Measurements from ENCODE around the gene REXO5.
A peak's percentile ranks its signal among the peaks of the same experiment; 100 is the strongest.
"Not testable (repeated sequence)": the region's sequence is repeated elsewhere in the genome, so short reads cannot be mapped to it uniquely, and the experiment has no call there.

The REXO5 gene, protein sequence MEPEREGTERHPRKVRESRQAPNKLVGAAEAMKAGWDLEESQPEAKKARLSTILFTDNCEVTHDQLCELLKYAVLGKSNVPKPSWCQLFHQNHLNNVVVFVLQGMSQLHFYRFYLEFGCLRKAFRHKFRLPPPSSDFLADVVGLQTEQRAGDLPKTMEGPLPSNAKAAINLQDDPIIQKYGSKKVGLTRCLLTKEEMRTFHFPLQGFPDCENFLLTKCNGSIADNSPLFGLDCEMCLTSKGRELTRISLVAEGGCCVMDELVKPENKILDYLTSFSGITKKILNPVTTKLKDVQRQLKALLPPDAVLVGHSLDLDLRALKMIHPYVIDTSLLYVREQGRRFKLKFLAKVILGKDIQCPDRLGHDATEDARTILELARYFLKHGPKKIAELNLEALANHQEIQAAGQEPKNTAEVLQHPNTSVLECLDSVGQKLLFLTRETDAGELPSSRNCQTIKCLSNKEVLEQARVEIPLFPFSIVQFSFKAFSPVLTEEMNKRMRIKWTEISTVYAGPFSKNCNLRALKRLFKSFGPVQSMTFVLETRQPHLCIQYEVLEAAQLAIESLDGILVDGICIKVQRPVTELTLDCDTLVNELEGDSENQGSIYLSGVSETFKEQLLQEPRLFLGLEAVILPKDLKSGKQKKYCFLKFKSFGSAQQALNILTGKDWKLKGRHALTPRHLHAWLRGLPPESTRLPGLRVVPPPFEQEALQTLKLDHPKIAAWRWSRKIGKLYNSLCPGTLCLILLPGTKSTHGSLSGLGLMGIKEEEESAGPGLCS

DNA sequence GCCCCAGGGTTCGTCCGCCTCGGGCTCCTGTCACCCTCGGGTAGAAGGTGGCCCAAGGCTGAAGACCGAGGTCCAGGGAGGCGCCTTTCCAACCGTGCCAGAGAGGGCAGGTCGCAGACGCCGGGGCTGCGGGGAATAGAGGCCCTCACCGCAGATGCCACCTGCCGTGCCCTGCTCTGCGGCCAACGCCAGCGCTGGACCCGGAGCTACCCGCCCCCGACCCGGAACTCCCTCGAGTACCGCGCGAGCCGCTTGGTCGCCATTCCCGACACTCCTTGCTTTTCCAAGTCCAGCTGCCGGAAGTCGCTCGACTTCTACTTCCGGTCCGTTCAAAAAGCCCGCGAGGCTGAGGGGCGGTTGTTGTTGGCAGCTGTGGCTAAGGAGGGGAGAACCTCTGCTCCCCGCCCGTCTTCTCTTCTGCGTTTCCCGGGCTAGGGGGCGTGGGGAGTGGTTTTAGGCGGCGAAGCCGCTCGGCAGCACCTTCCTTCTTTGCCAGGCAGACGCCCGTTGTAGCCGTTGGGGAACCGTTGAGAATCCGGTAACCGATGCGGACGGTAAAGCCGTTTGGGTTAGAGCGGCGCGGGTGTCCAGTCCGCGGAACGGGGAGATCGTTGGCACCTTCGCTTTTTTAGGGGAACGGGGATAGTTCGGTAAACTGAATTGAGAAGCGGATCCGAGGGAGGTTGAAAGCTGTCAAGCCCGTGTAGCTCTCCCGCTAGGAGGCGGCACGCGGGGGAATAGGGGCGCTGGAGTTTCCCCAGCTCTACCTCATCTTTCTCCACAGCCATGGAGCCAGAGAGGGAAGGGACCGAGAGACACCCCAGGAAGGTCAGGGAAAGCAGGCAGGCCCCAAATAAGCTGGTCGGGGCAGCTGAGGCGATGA lies at the start of gene REXO5, which contains the start of gene ERI2:
Gene REXO5, plus strand, starts transcription at position 360 of the 883 bp plus-strand sequence. Its CDS starts 427 bp downstream, at position 787.
Gene ERI2, minus strand, starts transcription at position 305 of the 883 bp plus-strand sequence. Its CDS starts 42 bp downstream, at position 263.
- peak; percentile 36 to 55 for DNase-seq (ENCODE audit: low read depth in 1 of 2, low spot score in 1 of 2)

DNA sequence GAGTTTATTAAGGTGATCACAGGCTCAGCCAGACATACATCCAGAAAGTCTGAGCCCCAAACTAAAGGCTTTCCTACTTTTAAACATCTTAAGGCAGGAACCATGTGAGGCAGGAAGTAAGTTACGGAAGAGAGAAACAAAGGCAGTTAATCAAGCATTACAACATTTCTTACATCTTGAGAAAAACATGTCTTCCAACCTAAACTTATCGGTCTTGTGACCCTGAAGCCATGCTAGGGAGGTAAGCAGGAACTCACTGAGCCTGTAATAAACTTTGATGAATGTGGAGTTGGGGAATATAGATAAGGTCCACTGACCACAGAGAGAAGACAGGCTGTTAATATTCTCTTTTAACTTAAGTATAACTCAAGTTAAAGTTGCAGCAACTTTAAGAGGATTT lies 46.0 kb upstream of the REXO5 start:
- no peak for DNase-seq (ENCODE audit: low read depth in 1 of 2, low spot score in 1 of 2)

DNA sequence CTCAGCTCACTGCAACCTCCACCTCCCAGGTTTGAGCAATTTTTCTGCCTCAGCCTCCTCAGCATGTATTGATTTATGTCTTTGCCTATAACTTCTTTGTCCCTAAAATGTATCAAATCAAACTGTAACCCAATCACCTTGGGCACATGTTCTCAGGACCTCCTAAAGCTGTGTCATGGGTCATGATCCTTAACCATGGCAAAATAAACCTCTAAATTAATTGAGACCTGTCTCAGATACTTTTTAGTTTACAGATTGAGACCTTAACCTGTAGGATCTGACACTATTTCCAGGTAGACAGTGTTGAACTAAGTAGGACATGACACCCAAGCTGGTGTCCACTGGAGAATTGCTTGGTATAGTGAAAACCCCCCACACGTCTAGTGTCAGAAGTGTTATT lies 45.2 kb upstream of the REXO5 start:
- DNase-seq (ENCODE audit: low read depth in 1 of 2, low spot score in 1 of 2), result no peak

DNA sequence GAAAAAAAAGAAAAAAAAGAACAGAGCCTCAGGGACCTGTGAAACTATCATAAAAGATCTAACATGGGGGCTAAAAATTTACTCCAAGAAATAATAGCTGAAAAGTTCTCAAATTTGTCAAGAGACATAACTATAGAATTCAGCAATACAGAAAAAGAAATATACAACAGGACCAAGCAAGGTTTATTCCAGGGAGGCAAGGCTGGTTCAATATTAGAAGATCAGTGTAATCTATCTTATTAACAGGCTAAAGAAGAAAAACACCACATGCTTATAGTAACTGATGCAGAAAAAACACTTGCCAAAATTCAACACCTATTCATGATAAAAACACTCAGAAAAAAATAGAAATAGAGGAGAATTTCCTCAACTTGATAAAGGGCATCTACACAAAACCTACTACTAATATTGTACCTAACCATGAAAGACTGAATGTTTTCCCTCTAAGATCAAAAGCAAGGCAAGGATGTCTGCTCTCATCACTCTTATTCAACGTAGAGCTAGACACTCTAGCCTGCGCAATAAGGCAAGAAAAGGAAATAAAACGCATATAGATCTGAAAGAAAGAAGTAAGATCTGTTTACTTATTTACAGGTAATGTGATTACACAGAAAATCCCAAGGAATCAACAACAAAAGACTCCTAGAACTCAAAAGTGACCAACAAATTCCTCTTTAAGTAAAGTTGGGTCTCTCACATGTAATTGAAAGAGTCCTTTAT lies 43.8 kb upstream of the REXO5 start:
- DNase-seq (ENCODE audit: low read depth in 1 of 2, low spot score in 1 of 2), result no peak

DNA sequence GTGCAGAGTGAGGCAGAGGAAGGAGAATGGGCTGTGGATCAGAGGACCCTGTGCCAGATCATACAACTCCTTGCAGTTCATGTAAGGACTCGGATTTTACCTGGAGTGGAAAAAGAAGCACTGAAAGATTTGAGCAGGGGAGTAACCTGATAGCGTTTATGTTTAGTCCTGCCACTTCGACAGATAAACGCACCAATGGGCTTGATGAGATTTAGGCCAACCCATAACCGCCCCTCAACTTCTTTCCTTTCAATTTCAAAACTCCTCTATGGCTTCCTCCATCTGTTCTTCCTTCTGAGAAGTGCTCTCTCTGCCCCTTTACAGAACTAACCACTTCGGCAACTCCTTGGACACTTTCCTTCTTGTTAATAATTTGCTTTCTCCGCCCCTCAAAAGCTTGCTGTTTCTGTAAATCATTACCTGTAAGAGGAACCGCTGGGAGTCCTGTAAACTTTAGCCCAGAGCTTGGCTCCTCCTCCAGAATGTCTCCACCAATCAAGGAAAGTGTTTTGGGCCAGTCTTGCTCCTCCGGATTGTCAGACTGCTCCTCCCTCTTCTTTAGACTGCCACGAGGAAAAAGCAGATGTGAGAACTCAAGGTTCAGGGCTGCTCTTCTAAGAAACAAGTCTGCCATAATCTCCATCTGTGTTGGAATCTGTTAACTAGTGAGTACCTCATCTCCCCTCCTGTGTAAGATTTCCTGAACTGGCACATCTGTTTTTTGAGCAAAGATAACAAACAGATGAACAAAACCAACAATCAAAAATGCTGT lies 42.7 kb upstream of the REXO5 start, which contains the start of gene ACSM3:
Gene ACSM3, plus strand, starts transcription at position 554 of the 772 bp plus-strand sequence. CDS start 6,021 bp downstream, outside the sequence.
- DNase-seq (ENCODE audit: low read depth in 1 of 2, low spot score in 1 of 2), result peak in 1 of 2 donors; percentile 38

DNA sequence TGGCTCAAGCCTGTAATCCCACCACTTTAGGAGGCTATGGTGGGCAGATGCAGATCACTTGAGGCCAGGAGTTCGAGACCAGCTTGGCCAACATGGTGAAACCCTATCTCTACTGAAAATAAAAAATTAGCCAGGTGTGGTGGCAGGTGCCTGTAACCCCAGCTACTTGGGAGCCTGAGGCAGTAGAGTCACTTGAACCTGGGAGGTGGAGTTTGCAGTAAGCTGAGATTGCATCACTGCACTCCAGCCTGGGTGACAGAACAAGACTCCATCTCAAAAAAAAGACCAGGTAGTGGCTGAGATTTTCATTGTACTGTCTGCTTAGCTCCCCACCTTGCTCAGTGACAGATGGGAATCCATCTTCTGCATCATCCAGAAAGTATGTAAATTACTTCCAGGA lies 41.9 kb upstream of the REXO5 start:
- not testable (repeated sequence) for DNase-seq (ENCODE audit: low read depth in 1 of 2, low spot score in 1 of 2)

DNA sequence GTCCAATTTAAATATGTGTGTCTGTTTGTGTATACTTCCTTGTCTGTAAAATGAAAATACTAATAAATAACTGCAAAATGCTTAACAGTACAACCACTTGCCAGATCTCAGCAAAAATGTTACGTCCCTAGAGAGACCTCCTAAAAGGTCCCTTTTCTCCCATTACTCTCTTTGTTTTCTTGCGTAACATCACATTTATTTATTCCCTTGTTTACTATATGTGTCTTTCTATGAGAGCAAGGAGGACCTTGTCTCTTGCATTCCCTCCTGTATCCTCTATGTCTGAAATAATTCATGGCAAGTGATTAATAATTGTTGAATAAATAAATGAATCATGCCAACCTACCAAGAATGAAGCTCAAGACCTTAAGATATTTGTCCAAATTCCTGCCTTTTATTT lies 40.6 kb upstream of the REXO5 start:
- no peak for DNase-seq (ENCODE audit: low read depth in 1 of 2, low spot score in 1 of 2)

DNA sequence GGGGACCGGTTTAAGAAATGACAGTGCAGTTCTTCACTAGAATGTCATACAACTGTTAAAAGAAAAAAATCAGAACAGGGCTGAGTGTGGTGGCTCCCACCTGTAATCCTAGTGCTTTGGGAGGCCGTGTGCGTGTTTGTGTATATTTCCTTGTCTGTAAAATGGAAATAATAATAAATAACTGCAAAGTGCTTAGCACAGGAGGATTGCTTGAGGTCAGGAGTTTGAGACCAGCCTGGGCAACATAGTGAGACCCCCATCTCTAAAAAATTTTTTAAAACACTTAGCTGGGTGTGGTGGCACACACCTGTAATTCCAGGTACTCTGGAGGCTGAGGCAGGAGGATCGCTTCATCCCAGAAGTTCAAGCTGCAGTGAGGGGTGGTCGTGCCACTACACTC lies 40.0 kb upstream of the REXO5 start:
- DNase-seq (ENCODE audit: low read depth in 1 of 2, low spot score in 1 of 2), result no peak

DNA sequence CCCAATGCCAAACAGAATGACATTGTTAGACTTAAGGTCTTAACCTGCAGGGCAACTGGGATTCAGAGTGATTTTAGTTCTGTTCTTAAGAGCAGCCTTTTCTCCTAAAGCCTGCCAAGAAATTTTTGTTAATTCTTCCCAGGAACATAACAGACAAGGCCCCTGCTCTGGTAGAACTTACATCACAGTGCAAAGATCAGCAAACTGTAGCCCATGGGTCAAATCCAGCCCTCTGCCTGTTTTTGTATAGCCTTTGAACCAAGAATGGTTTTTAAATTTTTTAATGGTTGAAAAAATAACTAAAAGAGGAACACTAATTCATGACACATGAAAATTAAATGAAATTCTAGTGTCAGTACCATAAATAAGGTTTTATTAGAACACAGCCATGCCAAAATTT lies 38.8 kb upstream of the REXO5 start:
- DNase-seq (ENCODE audit: low read depth in 1 of 2, low spot score in 1 of 2), result no peak

DNA sequence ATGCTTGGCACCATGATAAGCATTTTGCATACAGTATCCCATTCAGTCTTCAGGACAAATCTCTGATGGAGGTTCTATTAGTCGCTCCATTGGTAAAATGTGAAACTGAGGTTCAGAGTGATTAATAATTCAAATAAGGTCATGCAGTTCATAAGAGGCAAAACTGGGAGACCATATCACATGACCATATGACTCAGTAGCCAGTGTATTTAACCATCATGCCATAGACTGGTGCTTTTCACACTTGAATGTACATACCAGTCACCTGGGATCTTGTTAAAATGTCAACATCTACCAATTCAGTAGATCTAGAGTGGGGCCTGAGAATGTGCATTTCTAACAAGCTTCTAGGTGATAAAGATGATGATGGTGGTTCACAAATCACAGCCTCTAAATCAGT lies 38.2 kb upstream of the REXO5 start:
- no peak for DNase-seq (ENCODE audit: low read depth in 1 of 2, low spot score in 1 of 2)

DNA sequence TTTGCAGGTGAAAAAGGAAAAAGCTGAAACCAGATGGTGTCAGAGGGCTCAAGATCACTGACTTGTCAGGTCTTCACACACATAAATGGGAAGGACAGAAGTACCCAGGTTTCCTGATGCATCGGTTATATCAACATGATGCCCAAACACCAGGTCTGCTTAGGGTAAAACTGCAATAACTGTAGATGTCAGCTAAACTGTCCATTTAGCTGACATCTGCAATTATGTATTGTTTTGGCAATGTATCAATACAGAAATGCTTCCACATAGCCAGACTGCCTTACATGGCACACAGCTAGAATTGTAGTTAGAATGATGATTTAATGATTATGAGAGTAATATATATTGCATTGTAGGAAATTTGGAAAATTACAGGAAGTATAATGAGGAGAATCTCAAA lies 37.5 kb upstream of the REXO5 start:
- DNase-seq (ENCODE audit: low read depth in 1 of 2, low spot score in 1 of 2), result no peak

DNA sequence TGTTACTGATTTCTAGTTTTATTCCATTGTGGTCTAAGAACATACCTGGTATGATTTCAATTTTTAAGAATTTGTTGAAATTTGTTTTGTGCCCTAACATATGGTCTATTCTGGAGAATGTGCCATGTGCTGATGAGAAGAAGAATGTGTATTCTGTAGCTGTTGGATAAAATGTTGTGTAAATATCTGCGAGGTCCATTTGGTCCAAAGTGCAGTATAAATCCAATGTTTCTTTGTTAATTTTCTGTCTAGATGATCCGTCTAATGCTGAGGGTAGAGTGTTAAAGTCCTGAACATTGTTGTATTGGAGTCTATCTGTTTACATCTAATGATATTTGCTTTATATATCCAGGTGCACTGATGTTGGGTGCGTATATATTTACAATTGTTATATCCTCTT lies 32.6 kb upstream of the REXO5 start:
- no peak for DNase-seq (ENCODE audit: low read depth in 1 of 2, low spot score in 1 of 2)

DNA sequence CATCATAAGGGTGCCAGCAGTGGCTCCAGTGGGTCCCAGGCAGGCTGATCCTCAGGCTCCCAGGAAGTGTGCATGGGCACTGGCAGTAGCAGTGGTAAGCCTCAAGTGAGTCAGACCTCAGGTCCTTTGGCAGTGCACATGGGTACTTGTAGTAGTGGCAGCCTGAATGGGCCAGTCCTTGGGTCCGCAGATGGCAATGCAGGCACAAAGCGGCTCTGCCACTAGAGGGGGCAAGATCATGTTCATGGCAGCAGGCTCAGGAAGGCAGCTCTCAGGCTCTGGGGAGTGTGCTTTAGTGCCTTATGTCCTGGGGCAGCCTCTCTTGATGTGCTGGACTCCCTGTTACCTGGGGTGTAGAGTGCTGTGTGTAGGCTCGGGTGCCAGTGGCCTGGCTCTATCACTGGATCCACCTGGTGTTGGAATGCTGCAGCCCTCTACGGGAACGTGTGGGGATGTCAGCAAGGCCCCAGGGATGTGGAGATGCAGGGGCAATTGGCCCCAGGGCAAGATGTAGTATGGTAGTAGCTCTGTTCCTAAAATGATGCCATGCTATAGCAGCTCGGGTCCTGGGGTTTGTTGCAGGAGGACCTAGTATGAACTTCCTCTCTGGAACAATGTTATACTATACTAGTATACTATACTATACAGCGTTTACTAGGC lies 31.5 kb upstream of the REXO5 start:
- peak; percentile 4 to 28 for DNase-seq (ENCODE audit: low read depth in 1 of 2, low spot score in 1 of 2)

DNA sequence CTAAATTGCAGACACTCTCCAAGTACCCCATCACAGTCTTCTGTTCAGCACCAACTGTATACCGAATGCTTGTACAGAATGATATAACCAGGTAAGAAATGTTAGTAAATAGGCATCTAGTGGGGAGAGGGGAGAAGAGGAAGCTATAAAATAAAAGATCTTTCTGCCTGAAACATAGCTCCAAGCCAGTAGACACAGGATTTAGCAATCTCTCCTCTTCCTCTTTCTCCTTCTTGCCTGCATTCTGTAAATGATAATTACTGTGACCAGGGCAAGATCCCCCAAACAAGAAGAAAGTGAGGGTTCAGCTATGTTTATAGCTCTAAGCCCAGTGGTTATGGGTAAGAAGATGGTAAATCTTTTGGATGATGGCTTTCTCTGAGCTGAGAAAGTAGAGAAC lies 24.6 kb upstream of the REXO5 start:
- DNase-seq (ENCODE audit: low read depth in 1 of 2, low spot score in 1 of 2), result no peak

DNA sequence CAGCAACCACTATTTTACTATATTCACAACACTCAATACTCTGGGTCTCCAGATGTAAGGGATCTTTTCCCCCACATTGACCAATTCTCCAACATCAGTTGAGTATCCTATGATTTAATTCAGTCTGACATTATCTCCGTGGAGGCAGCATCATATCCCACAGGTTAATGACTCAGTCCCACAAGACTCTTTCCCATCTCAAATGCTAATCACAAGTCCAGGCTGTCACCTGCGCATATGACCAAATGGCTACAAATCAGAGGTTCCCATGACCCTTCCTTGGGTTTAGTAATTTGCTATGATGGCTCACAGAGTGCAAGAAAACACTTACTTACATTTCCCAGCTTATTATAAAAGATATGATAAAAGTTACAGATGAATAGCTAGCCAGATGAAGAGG lies 23.9 kb upstream of the REXO5 start:
- DNase-seq (ENCODE audit: low read depth in 1 of 2, low spot score in 1 of 2), result no peak

DNA sequence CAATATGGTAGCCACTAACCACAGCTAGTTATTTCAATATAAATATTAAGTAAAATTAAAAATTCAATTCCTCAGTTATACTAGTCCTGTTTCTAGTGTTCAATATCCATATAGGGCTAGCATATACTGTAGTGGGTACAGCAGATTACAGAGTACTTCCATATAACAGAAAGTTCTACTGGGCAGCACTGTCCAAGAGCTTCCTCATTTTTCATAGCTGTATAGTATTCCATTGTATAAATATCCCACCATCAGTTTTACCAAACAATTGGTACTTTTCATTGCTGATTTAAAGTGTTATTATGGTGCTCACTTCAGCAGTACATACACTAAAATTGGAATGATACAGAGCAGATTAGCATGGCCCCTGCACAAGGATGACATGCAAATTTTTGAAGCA lies 22.1 kb upstream of the REXO5 start:
- DNase-seq (ENCODE audit: low read depth in 1 of 2, low spot score in 1 of 2), result no peak

DNA sequence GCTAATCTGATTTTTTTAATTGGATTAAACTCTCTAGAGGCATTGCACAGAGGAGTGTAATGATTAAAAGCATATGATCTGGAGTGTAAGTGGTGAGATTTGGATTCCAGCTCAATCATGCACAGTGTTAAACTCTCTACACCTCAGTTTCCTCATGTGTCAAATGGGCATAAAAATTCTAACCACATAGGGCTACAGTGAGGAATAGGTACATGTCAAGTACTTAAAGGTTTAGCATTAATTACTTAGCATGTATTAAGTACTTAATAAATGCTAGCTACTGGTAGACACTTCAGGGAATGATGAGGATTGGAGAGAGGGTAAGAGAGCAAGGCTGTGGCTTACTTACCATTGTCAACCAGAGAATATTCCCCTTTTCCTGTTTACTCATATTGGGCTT lies 17.2 kb upstream of the REXO5 start:
- DNase-seq (ENCODE audit: low read depth in 1 of 2, low spot score in 1 of 2), result no peak

DNA sequence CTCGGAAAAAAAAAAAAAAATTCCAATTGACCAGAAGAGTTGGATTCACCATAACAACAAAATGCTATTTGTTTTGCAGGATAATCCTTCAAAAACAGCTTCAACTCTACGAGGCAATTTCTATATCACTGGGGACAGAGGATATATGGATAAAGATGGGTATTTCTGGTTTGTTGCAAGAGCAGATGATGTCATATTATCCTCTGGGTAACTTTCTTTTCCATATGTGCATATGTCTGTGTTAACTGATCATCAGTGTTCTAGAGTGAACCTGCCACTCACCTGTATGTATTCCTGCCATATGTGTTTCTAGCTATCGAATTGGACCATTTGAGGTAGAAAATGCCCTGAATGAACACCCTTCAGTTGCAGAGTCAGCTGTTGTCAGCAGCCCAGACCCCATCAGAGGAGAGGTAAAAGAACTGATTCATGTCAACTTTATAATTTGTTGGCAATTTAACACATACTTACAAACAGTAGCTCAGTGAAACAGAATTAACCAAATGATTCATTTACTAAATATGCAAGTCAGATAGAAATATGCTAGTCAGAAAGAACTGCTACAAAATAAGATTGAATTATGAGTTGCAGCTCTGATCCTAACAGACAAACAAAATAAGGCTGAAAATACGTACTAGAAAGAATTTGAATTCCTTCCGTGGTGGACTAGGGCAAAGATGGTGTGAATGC lies 14.3 kb upstream of the REXO5 start:
- no peak for DNase-seq (ENCODE audit: low read depth in 1 of 2, low spot score in 1 of 2)

DNA sequence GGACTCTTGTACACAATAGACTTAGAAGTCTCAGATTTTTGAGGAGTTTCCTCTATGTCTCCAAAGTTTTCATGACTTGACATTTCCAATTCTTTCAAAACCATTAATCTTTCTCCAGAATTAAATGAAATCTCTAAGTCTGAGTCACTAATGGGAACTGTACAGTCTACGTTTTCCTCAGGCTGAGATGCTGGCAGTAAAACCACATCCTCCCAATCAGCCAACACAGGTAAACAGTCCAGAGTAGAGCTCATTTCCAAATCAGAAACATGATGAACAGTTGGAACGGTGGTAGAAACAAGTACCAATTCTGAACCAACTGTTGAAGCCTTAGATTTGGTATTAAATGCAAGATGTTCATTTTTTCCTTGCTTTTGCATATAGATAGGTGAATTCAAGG lies 8.0 kb upstream of the REXO5 start:
- DNase-seq (ENCODE audit: low read depth in 1 of 2, low spot score in 1 of 2), result no peak
